Effector memory CD4-positive, alpha-beta T cell (primary cell): ENCODE measurements around the gene PTPA.

Experiments used
- DNase-seq, 3 donors: peaks; one replicate each; pipeline ENCODE4 v3.0.0-alpha.2; 2020
- H3K27ac ChIP-seq: 2 replicates; pipeline ENCODE4 v1.7.0; 2013; ENCODE audit warnings: mild to moderate bottlenecking, low read length, moderate library complexity; ENCODE audit not compliant: insufficient read depth, poor library complexity, severe bottlenecking
- H3K27me3 ChIP-seq: replicated peaks from 2 replicates; pipeline ENCODE4 v1.7.0; 2013; ENCODE audit warnings: mild to moderate bottlenecking, low read length; ENCODE audit not compliant: insufficient read depth, control insufficient read depth, poor library complexity, severe bottlenecking
- H3K36me3 ChIP-seq: 2 replicates; pipeline ENCODE4 v1.7.0; 2013; ENCODE audit warnings: mild to moderate bottlenecking, low read length, moderate library complexity; ENCODE audit not compliant: control insufficient read depth, insufficient read depth
- H3K4me1 ChIP-seq: 2 replicates; pipeline ENCODE4 v1.7.0; 2013; ENCODE audit warnings: low read length, mild to moderate bottlenecking; ENCODE audit not compliant: control insufficient read depth, insufficient read depth, poor library complexity, severe bottlenecking
- H3K4me3 ChIP-seq: 2 replicates; pipeline ENCODE4 v1.7.0; 2013; ENCODE audit warnings: low read length, low read depth, mild to moderate bottlenecking; ENCODE audit not compliant: insufficient read depth, poor library complexity, severe bottlenecking
- H3K9me3 ChIP-seq: 2 replicates; pipeline ENCODE4 v1.7.0; 2013; ENCODE audit warnings: mild to moderate bottlenecking, low read length, moderate library complexity; ENCODE audit not compliant: control insufficient read depth

Gene PTPA

GRCh38 chr9:129100383-129101169, 10.6 kb upstream of the PTPA start:
- H3K9me3 ChIP-seq, result no peaks in the 10 kb centered on the region
- no peak for DNase-seq
- no peak overlapping the region for H3K27ac ChIP-seq
- H3K27me3 ChIP-seq, result no peaks in the 10 kb centered on the region
- H3K4me1 ChIP-seq, result no peaks in the 10 kb centered on the region
- H3K4me3 ChIP-seq, result no peak overlapping the region
- no peaks in the 10 kb centered on the region for H3K36me3 ChIP-seq

- H3K4me3 ChIP-seq, result no peak overlapping the region
- no peaks in the 10 kb centered on the region for H3K4me1 ChIP-seq
- no peak overlapping the region for H3K27ac ChIP-seq
- no peaks in the 10 kb centered on the region for H3K36me3 ChIP-seq
- H3K9me3 ChIP-seq, result no peaks in the 10 kb centered on the region
- H3K27me3 ChIP-seq, result no peaks in the 10 kb centered on the region
- no peak for DNase-seq
Measured at GRCh38 chr9:129101279-129101678, 9.9 kb upstream of the PTPA start.

DNA sequence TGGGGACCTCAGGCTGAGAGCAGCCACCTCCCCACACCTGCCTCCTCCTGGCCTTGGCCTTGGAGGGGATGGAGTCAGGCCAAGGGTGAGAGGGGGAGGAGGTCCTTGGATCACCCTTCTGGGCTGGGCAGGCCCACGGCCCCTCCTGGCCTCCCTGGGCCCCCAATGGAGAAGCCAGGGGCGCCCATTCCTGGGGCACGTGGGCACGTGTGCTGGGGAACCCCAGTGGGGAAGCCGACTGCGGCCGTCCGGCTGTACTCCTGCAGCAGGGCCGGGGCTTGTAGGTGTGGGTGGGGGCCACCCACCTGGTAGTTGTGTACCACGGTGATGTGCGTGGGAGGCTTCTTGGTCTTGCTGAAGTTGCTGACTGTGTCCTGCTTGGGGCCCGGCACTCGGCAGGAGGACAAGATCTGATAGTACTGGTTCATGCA, 9.1 kb upstream of the PTPA start:
- H3K36me3 ChIP-seq, result no peaks in the 10 kb centered on the region
- H3K9me3 ChIP-seq, result no peaks in the 10 kb centered on the region
- no peaks in the 10 kb centered on the region for H3K27me3 ChIP-seq
- no peak overlapping the region for H3K27ac ChIP-seq
- H3K4me1 ChIP-seq, result no peaks in the 10 kb centered on the region
- no peak for DNase-seq
- H3K4me3 ChIP-seq, result no peak overlapping the region

DNA sequence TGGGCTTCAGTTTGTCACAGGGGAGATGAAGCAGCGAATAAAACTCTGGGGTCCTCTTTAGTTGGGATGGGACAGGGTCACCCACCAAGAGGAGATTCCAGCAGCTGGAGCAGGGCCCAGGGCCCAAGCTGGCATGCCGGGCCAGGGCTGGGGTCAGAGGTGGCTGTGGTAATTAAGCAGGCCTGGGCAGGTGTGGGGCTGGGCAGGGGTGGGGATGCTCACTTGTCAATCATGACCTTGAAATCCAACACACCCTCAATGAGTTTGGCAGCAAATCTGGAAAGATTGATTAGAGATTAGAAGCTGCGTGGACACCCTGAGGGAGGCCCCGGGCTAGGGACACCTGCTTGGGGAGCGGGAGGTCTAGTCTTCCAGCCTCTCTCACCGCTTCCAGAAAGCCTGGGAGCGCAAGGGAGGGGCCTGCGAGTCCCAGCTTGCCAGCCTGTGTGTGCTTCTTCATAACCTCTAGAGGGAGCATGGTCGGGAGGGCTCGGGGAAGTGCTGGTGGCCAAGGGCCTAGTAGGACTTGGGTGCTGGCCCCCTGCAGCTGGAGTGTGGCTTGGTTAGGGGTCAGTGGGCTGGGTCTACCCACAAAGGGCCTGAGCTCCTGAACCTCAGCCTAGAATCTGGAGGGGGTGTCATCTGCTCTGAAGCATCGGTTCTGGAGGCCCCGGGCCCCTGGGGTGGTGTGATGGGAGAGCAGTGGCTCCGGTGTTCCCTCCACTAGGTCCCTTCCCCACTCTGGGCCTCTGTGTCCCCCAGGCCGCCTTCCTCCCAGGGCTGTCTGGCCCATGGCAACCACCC, 8.2 kb upstream of the PTPA start:
- no peak for DNase-seq
- Histone ChIP-seq H3K9me3 (no peaks in the 10 kb centered on the region), H3K27ac (no peak overlapping the region), H3K27me3 (no peaks in the 10 kb centered on the region), H3K4me3 (no peak overlapping the region), H3K4me1 (no peaks in the 10 kb centered on the region), H3K36me3 (no peaks in the 10 kb centered on the region)

DNA sequence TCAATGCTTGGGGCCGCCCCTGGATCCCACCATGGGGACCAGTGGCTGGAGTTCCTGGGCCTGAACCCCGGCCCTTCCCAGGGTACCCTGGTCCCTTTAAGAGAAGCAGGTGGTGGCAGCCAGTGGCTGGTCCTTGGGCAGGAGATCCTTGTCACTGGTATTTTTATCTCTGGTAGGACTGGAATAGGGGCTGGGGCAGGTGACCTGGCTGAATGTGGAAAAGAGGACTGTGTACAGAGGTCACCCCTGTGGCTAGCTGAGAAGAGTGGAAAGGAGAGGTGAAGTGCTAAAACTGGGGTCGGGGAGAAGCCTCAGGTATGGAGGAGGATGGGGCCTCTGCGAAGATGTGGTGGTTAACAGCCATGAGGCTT, 7.6 kb upstream of the PTPA start:
- no peak for DNase-seq
- no peaks in the 10 kb centered on the region for H3K27me3 ChIP-seq
- H3K4me1 ChIP-seq, result no peaks in the 10 kb centered on the region
- no peak overlapping the region for H3K4me3 ChIP-seq
- H3K9me3 ChIP-seq, result no peaks in the 10 kb centered on the region
- no peaks in the 10 kb centered on the region for H3K36me3 ChIP-seq
- no peak overlapping the region for H3K27ac ChIP-seq

GRCh38 chr9:129104051-129104450, 7.2 kb upstream of the PTPA start:
- no peaks in the 10 kb centered on the region for H3K36me3 ChIP-seq
- no peaks in the 10 kb centered on the region for H3K27me3 ChIP-seq
- no peaks in the 10 kb centered on the region for H3K4me1 ChIP-seq
- no peak overlapping the region for H3K27ac ChIP-seq
- H3K9me3 ChIP-seq, result no peaks in the 10 kb centered on the region
- no peak for DNase-seq
- H3K4me3 ChIP-seq, result no peak overlapping the region

DNA sequence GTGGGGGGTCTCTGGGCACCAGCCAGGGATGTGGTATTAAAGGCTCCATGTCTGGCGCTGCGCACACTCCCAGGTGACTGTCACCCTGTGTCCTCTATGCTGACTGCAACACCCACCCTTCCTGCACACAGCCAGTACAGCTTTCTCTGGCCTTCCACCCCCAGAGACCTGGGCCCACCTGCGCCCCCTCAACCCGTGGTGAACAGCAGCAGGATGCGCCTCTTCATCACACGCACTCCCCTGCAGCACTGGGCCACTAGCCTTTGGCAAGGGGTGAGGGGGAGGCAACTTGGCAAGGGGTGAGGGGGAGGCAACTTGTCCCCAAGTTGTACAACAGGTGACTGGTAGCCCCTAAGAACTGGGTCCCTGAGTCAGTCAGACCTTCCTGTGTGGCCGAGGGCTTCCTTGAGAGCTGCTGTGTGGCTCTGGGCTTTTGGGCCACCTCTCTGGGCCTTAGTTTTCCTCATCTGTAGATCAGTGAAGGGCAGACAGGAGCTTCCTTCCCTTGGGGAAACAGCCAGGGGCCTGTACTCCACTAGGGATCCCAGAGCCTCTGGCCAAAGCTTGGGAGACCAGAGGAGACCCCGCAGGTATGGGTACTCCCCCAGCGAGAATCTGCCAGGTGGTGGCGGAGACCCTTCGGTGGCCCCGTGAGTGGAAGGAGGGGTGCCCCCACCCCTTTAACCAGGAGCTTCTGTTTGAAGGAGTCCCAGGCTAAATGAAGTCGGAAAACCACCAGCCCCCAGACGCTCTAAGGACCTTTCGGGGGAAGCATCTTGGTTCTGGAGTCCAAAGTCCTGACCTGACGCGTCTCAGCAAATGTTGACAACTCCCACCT, 5.1 kb upstream of the PTPA start:
- Histone ChIP-seq H3K27ac (no peak overlapping the region), H3K4me1 (peaks cover 7% of the 10 kb centered on the region), H3K9me3 (no peaks in the 10 kb centered on the region), H3K27me3 (no peaks in the 10 kb centered on the region), H3K4me3 (no peak overlapping the region), H3K36me3 (no peaks in the 10 kb centered on the region)
- DNase-seq, result no peak

- no peaks in the 10 kb centered on the region for H3K36me3 ChIP-seq
Measured at GRCh38 chr9:129107651-129108050, 3.6 kb upstream of the PTPA start.

GRCh38 chr9:129108083-129108804, 3.0 kb upstream of the PTPA start:
- Histone ChIP-seq H3K36me3 (no peaks in the 10 kb centered on the region), H3K4me3 (no peak overlapping the region), H3K27me3 (no peaks in the 10 kb centered on the region), H3K9me3 (no peaks in the 10 kb centered on the region), H3K27ac (no peak overlapping the region), H3K4me1 (peaks cover 17% of the 10 kb centered on the region)
- no peak for DNase-seq

More at GRCh38 chr9:129107651-129108050, 3.6 kb upstream of the PTPA start:
- no peaks in the 10 kb centered on the region for H3K9me3 ChIP-seq
- H3K27me3 ChIP-seq, result no peaks in the 10 kb centered on the region
- H3K27ac ChIP-seq, result no peak overlapping the region
- DNase-seq, result no peak
- no peak overlapping the region for H3K4me3 ChIP-seq
- peaks cover 17% of the 10 kb centered on the region for H3K4me1 ChIP-seq
